Measurements from ENCODE around the gene SNCAIP.
"Not testable (repeated sequence)": the region's sequence is repeated elsewhere in the genome, so short reads cannot be mapped to it uniquely, and the experiment has no call there.

SNCAIP gene

DNA sequence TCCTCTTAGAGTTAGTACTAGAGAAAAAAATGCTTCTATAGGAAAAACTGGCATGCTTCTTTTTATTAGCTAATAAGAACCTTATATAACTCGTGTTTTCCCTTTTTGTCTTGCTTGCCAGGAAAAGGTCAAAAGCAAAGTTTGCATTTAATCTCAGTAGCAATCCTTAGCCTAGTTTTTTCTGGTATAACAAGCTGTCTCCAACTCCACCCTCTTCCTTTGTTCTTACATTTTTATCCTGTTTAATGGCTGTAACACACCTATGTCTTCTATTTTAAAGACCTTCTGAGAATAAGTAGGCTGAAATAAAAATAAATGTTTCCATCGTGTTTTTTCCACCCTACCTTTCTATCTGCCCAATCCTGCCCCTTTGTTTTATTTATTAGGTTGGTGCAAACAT is 158.3 kb downstream of the SNCAIP start:
- no peak for DNase-seq

DNA sequence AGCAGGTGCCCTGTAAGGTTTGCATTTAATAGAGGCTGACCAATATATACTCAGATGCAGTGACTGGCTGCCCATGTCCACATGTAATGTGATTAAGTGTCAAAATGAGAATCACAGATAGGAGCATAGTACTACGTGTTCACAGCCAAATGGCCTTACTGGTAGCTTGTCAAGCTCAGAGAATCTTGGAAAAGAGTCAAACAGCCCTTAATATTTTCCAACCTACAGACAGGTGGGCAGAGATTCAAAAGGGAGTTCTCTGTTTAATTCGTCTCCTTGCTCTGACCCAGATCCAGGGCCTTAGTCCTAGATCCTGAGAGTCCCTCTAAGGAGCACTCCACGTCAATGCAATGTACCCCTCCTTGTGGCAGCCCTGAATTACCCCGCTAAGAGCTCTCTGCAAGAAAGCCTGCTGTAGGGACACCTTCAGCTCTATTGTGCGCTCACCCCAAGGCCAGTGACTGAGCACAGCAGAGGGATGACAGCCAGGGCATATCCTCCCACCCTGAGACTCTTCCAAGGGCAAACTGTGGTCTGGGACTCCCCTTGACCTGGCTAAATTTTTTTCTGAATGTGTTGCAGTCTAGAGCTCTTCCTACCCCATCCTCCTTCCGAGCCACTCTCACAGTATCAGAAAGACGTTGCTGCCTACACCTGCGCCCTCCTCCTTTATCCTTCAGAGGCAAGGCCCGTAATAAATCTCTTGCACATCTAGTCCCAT is 159.2 kb downstream of the SNCAIP start:
- DNase-seq: no peak

DNA sequence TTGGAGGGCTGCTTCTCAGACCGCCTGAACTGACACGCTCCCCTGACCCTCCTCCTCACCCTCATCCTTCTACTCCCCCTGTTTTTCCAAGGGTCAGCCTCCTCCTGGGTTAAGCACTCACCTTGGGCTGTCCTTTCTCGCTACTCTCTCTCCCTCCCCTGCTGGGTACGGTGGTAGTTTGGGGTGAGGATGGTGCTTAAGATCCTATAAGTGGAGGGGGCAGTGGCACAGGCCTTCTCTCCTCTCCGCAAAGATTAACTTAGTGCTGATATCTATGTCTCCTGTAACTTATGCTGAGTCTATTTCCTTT is 159.7 kb downstream of the SNCAIP start:
- no peak for DNase-seq

GRCh38 chr5:122473138-122473843 is 161.3 kb downstream of the SNCAIP start:
- no peak for DNase-seq

DNA sequence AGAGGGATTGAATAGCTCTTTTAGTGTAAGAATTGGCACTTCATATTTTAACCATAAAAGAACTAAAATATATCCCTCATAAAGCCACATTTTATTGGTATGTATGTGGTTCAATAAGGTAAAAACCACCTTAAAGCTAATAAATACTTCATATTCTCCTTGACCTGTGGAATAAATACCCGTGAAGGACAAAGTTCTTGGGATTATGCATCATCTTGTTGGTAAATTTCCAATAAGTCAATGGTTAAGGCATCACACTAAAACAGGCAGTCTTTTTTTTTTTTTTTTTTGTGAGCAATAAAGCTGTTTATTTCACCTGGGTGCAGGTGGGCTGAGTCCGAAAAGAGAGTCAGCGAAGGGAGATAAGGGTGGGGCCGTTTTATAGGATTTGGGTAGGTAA is 161.9 kb downstream of the SNCAIP start:
- DNase-seq: no peak

DNA sequence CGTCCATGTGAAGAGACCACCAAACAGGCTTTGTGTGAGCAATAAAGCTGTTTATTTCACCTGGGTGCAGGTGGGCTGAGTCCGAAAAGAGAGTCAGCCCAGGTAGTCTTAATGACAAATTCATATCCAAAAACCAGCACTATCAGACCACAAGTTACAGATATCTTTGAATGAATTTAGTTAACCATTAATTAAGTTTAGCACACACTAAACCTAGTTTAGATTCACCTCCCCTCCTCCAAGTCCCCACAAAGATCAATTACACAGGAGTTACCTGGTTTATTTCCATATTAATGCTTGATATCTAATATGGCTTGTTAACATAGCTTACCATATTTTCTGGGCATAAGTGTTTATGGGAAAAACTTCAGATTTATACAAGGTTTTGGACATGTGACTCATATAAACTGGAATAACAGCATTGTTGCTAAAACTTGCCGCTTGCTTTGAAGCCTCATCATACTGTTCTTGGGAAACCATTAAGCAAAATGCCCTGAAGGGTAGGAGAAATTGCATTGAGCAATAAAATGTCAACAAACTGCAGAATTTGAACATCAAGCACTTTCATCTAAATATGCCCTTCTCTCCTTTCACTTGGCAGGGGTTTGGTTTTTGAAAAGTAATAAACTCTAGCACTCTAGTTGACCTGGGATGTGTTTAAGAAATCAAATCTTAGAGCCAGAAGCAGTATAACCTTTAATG is 166.9 kb downstream of the SNCAIP start:
- no peak for DNase-seq

DNA sequence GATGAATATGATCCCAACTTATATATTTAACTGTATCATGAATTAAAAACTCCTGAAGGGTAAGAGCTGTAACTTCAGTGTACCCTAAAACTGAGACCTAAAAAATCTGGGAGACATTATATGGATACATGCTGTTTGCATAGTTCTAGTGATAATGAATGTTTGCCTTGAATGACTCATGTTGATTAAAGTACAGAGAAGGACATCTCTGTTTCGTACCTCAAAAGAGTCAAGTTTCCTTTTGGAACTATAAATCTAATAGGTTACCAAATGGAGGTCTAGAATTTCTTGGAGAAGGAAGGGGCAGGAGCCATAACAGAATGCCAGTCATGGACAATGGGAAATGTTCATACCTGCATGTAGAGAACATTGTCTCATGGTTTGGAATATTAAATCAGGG is 168.1 kb downstream of the SNCAIP start:
- DNase-seq: no peak

- no peak for DNase-seq
Observed at GRCh38 chr5:122484103-122484502, 172.1 kb downstream of the SNCAIP start.

DNA sequence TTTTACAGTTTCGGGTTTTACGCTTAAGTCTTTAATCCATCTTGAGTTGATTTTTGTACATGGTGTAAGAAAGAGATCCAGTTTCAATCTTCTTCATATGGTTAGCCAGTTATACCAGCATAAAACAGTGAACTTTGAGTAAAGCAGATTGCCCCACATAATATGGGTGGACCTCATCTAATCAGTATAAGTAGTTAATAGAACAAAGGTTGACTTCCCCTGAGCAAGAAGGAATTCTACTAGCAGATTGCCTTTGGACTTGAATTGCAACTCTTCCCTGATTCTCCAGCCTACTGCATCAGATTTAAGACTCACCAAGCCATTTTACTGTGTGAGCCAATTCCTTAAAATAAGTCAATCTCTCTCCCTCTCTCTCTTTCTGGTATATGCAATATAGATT is 173.2 kb downstream of the SNCAIP start:
- DNase-seq: no peak

DNA sequence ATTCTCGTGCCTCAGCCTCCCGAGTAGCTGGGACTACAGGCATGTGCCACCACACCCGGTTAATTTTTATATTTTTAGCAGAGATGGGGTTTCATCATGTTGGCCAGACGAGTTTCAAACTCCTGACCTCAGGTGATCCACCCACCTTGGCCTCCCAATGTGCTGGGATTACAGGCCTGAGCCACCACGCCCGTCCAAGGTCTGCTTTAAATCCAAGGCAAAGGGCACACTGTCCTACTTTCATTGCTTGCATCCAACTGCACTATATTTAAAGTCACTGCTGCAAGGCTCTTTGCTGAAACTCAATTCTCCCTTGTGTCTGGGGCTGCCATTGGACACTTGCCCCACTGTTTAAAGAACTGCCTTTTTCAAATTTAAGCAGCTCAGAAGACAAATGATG is 174.6 kb downstream of the SNCAIP start:
- DNase-seq: not testable (repeated sequence)

DNA sequence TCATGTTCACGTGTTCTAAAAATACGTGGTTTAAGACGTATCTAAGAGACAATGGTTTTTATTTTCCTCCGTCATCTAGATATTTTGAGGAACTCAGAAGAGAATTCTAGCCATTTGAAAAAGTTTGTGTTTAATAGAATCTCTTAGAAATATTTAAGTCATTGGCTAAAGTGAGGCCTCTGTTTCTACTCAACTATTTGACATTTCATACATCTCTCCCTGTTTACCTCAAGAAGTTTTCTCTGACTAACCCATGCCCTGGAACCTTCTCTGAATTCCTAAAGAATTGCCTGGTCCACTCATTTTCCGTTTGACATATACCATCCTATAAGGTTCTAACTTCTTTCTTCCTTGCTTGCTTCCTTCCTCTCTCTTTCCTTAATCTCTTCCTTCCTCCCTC is 178.7 kb downstream of the SNCAIP start:
- DNase-seq: no peak

GRCh38 chr5:122492675-122493074 is 180.6 kb downstream of the SNCAIP start:
- no peak for DNase-seq

GRCh38 chr5:122493091-122494021 is 181.3 kb downstream of the SNCAIP start:
- no peak for DNase-seq

DNA sequence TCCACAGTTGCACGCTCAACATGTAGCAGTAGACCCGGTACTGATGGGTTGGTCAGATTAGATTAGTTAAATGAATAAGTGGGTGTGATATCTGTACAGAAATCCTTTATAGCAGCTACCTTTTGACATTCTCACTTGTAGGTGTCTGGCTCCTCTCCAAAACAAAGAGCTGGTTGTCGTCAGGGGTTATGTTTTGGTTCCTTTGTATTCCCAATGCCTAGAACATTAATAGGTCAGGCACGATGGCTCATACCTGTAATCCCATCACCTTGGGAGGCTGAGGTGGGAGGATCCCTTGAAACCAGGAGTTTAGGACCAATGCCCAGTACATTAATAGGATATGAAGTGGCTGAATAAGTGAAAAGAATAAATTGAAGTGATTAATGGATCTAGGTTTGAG is 182.1 kb downstream of the SNCAIP start:
- no peak for DNase-seq

DNA sequence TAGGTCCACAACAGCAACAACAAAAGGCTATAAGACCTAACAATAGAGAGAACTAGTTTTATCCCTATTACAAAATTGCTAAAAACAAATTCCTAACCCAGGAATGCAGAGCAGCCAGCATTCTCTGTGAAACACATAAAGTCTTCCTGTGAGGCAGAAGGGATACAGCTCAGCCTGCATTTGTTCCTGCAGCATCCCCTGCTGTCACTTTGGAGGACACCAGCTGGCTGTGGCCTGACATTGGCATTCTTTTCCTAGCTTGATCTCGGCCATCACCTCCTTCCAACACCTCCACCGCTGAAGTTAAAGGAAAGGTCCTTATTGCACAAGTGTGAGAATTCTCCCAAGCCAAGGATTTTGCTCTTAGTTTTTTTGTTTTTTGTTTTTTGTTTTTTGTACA is 186.1 kb downstream of the SNCAIP start:
- no peak for DNase-seq

- no peak for DNase-seq
Observed at GRCh38 chr5:122499585-122499984, 187.5 kb downstream of the SNCAIP start.

- no peak for DNase-seq
Observed at GRCh38 chr5:122500245-122501088, 188.4 kb downstream of the SNCAIP start.

GRCh38 chr5:122501089-122501435 is 189.0 kb downstream of the SNCAIP start:
- no peak for DNase-seq

- no peak for DNase-seq
Observed at GRCh38 chr5:122507045-122507444, 195.0 kb downstream of the SNCAIP start.

DNA sequence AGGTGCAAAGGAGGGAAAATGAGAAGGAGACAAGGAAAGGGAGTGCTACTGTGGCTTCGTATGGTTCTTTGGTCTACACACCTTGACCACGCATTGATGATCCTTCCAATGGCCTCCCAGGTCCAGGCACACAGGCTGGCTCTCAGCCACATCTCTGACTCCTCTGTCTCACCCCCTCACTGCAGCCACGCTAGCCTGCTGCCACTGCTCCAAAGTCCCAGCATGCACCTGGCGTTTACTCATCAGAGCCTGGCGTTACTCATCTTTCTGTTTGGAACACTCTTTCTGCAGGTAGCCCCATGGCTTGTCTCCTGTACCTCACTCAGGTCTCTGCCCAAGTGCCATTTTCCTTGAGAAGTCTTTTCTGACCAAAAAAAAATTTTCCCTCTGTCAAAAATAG is 195.5 kb downstream of the SNCAIP start:
- no peak for DNase-seq

GRCh38 chr5:122508623-122509022 is 196.6 kb downstream of the SNCAIP start:
- no peak for DNase-seq

Data from activated naive CD4-positive, alpha-beta T cell (primary cell).